ENCODE measurements around the gene ITPR1. TPM values are rescaled to one million over a fixed set of nuclear protein-coding genes. Genes with fewer than 3 reads are reported as not detected.

ITPR1 gene
- total RNA-seq, 1 donor from 2014 or later: 11.2 TPM

GRCh38 chr3:4601892-4602291 lies 108.7 kb downstream of the ITPR1 start:
- Mint-ChIP-seq H3K4me1 (ENCODE audit: low read depth) (peaks cover 19% of the 10 kb centered on the region), H3K27ac (no peak overlapping the region), H3K9me3 (ENCODE audit: low read depth) (peaks cover 4% of the 10 kb centered on the region), H3K4me3 (ENCODE audit: low read depth) (no peak overlapping the region), H3K27me3 (no peaks in the 10 kb centered on the region), H3K36me3 (ENCODE audit: insufficient read depth) (no peaks in the 10 kb centered on the region)
- TF ChIP-seq, protein P1, sequence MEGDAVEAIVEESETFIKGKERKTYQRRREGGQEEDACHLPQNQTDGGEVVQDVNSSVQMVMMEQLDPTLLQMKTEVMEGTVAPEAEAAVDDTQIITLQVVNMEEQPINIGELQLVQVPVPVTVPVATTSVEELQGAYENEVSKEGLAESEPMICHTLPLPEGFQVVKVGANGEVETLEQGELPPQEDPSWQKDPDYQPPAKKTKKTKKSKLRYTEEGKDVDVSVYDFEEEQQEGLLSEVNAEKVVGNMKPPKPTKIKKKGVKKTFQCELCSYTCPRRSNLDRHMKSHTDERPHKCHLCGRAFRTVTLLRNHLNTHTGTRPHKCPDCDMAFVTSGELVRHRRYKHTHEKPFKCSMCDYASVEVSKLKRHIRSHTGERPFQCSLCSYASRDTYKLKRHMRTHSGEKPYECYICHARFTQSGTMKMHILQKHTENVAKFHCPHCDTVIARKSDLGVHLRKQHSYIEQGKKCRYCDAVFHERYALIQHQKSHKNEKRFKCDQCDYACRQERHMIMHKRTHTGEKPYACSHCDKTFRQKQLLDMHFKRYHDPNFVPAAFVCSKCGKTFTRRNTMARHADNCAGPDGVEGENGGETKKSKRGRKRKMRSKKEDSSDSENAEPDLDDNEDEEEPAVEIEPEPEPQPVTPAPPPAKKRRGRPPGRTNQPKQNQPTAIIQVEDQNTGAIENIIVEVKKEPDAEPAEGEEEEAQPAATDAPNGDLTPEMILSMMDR (IDR thresholded peaks at IDR 0.05; ENCODE audit: unreplicated experiment): no peak
- DNase-seq (ENCODE audit: low spot score, unreplicated experiment): no peak

GRCh38 chr3:4604693-4605092 lies 111.5 kb downstream of the ITPR1 start:
- no peak overlapping the region for H3K27ac Mint-ChIP-seq
- H3K4me3 Mint-ChIP-seq (ENCODE audit: low read depth): no peak overlapping the region
- peaks cover 20% of the 10 kb centered on the region for H3K4me1 Mint-ChIP-seq (ENCODE audit: low read depth)
- no peak for DNase-seq (ENCODE audit: low spot score, unreplicated experiment)
- TF ChIP-seq, protein P1 (IDR thresholded peaks at IDR 0.05; ENCODE audit: unreplicated experiment): no peak
- no peaks in the 10 kb centered on the region for H3K27me3 Mint-ChIP-seq
- peaks cover 4% of the 10 kb centered on the region for H3K9me3 Mint-ChIP-seq (ENCODE audit: low read depth)
- no peaks in the 10 kb centered on the region for H3K36me3 Mint-ChIP-seq (ENCODE audit: insufficient read depth)

GRCh38 chr3:4606911-4607310 lies 113.8 kb downstream of the ITPR1 start:
- H3K36me3 Mint-ChIP-seq (ENCODE audit: insufficient read depth): no peaks in the 10 kb centered on the region

GRCh38 chr3:4613366-4613765 lies 120.2 kb downstream of the ITPR1 start:
- Mint-ChIP-seq H3K27ac (no peak overlapping the region), H3K36me3 (ENCODE audit: insufficient read depth) (no peaks in the 10 kb centered on the region), H3K27me3 (no peaks in the 10 kb centered on the region), H3K4me3 (ENCODE audit: low read depth) (no peak overlapping the region), H3K9me3 (ENCODE audit: low read depth) (peaks cover 3% of the 10 kb centered on the region), H3K4me1 (ENCODE audit: low read depth) (peaks cover 1% of the 10 kb centered on the region)
- no peak for DNase-seq (ENCODE audit: low spot score, unreplicated experiment)
- TF ChIP-seq, protein P1 (IDR thresholded peaks at IDR 0.05; ENCODE audit: unreplicated experiment): no peak

More at GRCh38 chr3:4606911-4607310, 113.8 kb downstream of the ITPR1 start:
- H3K9me3 Mint-ChIP-seq (ENCODE audit: low read depth): no peaks in the 10 kb centered on the region
- H3K4me1 Mint-ChIP-seq (ENCODE audit: low read depth): peaks cover 8% of the 10 kb centered on the region
- no peak overlapping the region for H3K27ac Mint-ChIP-seq
- TF ChIP-seq, protein P1 (IDR thresholded peaks at IDR 0.05; ENCODE audit: unreplicated experiment): no peak
- no peak overlapping the region for H3K4me3 Mint-ChIP-seq (ENCODE audit: low read depth)
- H3K27me3 Mint-ChIP-seq: no peaks in the 10 kb centered on the region
- no peak for DNase-seq (ENCODE audit: low spot score, unreplicated experiment)

DNA sequence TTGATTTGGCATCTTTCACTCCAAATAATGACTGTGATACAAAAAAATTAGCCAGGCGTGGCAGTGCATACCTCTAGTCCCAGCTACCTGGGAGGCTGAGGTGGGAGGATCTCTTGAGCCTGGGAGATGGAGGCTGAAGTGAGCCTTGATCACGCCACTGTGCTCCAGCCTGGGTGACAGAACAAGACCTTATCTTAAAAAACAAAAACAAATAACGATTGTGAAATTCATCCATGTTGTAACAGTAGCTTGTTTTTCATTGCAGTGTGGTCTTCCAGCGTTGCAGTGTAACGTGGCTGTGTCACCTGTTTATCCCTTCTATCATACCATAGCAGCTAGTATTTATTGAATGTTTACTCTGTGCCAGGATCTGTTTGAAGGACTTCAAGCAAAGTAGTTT lies 120.9 kb downstream of the ITPR1 start:
- Mint-ChIP-seq H3K4me1 (ENCODE audit: low read depth) (peaks cover 1% of the 10 kb centered on the region), H3K27me3 (peaks cover 1% of the 10 kb centered on the region), H3K9me3 (ENCODE audit: low read depth) (peaks cover 3% of the 10 kb centered on the region), H3K36me3 (ENCODE audit: insufficient read depth) (no peaks in the 10 kb centered on the region), H3K4me3 (ENCODE audit: low read depth) (no peak overlapping the region), H3K27ac (no peak overlapping the region)
- TF ChIP-seq, protein P1 (IDR thresholded peaks at IDR 0.05; ENCODE audit: unreplicated experiment): no peak
- DNase-seq (ENCODE audit: low spot score, unreplicated experiment): no peak
